Lung (tissue), 16 donors: Measurements from ENCODE around the gene SGTB. TPM values are rescaled to one million over a fixed set of nuclear protein-coding genes. Genes with fewer than 3 reads are reported as not detected.
A peak's percentile ranks its signal among the peaks of the same experiment; 100 is the strongest.

Source experiments
- ATAC-seq: fragments of 200-7000 bp; cut with Tn5 transposase; one replicate; pipeline ENCODE4 v1.9.1; 2020; ENCODE audit warnings: moderate number of reproducible peaks; ENCODE audit not compliant: insufficient read depth, low FRiP score
- DNase-seq, 3 donors: peaks; one replicate each; pipeline ENCODE4 v3.0.0-alpha.2; 2013 to 2017
- H3K27ac ChIP-seq, 2 donors: one replicate each; pipeline ENCODE4 v1.5.1; 2013; ENCODE audit warnings: mild to moderate bottlenecking in 2 of 2, moderate library complexity in 2 of 2, control low read depth in 1 of 2, inconsistent platforms in 1 of 2, low read depth in 1 of 2, low read length in 1 of 2
- H3K27me3 ChIP-seq, 3 donors: one replicate each; pipeline ENCODE4 v1.5.1; 2013; ENCODE audit warnings: low read length in 2 of 3; ENCODE audit not compliant: control insufficient read depth in 3 of 3, insufficient read depth in 3 of 3
- H3K36me3 ChIP-seq, 4 donors: one replicate each; pipeline ENCODE4 v1.5.1; 2013; ENCODE audit warnings: low read length in 4 of 4, mild to moderate bottlenecking in 1 of 4, moderate library complexity in 1 of 4; ENCODE audit not compliant: control insufficient read depth in 4 of 4, insufficient read depth in 4 of 4
- H3K4me1 ChIP-seq, 5 donors: one replicate each; pipeline ENCODE4 v1.5.1; 2013; ENCODE audit warnings: low read length in 5 of 5, mild to moderate bottlenecking in 2 of 5, moderate library complexity in 1 of 5; ENCODE audit not compliant: control insufficient read depth in 5 of 5, insufficient read depth in 5 of 5
- H3K4me3 ChIP-seq: one replicate; pipeline ENCODE4 v1.5.1; 2013; ENCODE audit warnings: mild to moderate bottlenecking, control low read depth, moderate library complexity
- H3K9ac ChIP-seq, 2 donors: one replicate each; pipeline ENCODE4 v1.5.1; 2013; ENCODE audit warnings: low read length in 2 of 2, control low read depth in 1 of 2; ENCODE audit not compliant: insufficient read depth in 1 of 2
- H3K9me3 ChIP-seq, 4 donors: one replicate each; pipeline ENCODE4 v1.5.1; 2013; ENCODE audit warnings: low read length in 3 of 4, mild to moderate bottlenecking in 1 of 4, moderate library complexity in 1 of 4; ENCODE audit not compliant: control insufficient read depth in 4 of 4, insufficient read depth in 3 of 4
- WGBS, 2 donors: extraction: QIAGEN DNeasy Blood & Tissue Kit; methylation state at CpG; one replicate each; pipeline ENCODE4 v1.1.7; 2013; 5-methylcytosine and 5-hydroxymethylcytosine counted together
- long read RNA-seq, 5 donors: transcript quantifications; one replicate each; lab custom pipeline, GENCODE V29; 2026
- polyA plus RNA-seq, 2 donors: library from polyadenylated mRNA; stranded (reverse); fragments of 200-250 nt; gene quantifications; one replicate each; pipeline ENCODE4 v1.2.1, GENCODE V29; 2013
- total RNA-seq, 2 donors: library from RNA; depleted of rRNA in 1 of 2; stranded (reverse); fragments of >200 nt in 1 of 2; gene quantifications; one replicate each; pipeline ENCODE4 v1.2.1, GENCODE V29; 2014 to 2021
- TF ChIP-seq, protein P1 (sequence below): IDR thresholded peaks from 2 replicates; pipeline ENCODE4 v1.5.1; 2012; ENCODE audit warnings: mild to moderate bottlenecking; ENCODE audit errors: control extremely low read depth, extremely low read depth
- donor health status: control.
- donor health status: control.
- donor health status: Bipolar disorder and iron deficiency.
- donor health status: healthy.
- donor health status: DM: yes; HTN: yes; CAD: no.

The SGTB gene
- total RNA-seq, result 10 to 100 TPM; 10.9 to 11.1 TPM
- 1 to 10 TPM; 2.5 to 9.0 TPM for polyA plus RNA-seq
- long read RNA-seq, donor 1, full-length matches to known transcripts, result 3 of 3 reads
- long read RNA-seq, donor 1, partial matches to known transcripts, result 0 of 3 reads
- long read RNA-seq, donor 1, other reads (novel, unspliced or antisense), result 0 of 3 reads
- long read RNA-seq, donor 2, result 0 reads
- long read RNA-seq, donor 3, result 0 reads
- long read RNA-seq, donor 4, result 0 reads
- long read RNA-seq, donor 5, full-length matches to known transcripts, result 3 of 3 reads
- long read RNA-seq, donor 5, partial matches to known transcripts, result 0 of 3 reads
- long read RNA-seq, donor 5, other reads (novel, unspliced or antisense), result 0 of 3 reads

GRCh38 chr5:65721720-65722574 is at the start of gene SGTB, which contains the start of gene NLN:
Gene SGTB (minus strand): TSS chr5:65722109. CDS start chr5:65720807, 1,302 bp downstream.
Gene NLN (plus strand): TSS chr5:65722205. CDS start chr5:65722374, 169 bp downstream.
- H3K9me3 ChIP-seq, result peaks cover 0 to 2% (median 0%) of the 10 kb centered on the region in 4 donors
- H3K4me1 ChIP-seq, result peaks cover 0 to 12% (median 0%) of the 10 kb centered on the region in 5 donors
- 1% methylated on average over 53 to 91 of the region's 92 CpGs for WGBS, 2 donors
- H3K27ac ChIP-seq, result peak within 1 kb of the TSS; percentile 73 to 91
- H3K9ac ChIP-seq, result peak within 1 kb of the TSS; percentile 51 to 67
- H3K27me3 ChIP-seq, result no peaks in the 10 kb centered on the region
- TF ChIP-seq, protein P1, sequence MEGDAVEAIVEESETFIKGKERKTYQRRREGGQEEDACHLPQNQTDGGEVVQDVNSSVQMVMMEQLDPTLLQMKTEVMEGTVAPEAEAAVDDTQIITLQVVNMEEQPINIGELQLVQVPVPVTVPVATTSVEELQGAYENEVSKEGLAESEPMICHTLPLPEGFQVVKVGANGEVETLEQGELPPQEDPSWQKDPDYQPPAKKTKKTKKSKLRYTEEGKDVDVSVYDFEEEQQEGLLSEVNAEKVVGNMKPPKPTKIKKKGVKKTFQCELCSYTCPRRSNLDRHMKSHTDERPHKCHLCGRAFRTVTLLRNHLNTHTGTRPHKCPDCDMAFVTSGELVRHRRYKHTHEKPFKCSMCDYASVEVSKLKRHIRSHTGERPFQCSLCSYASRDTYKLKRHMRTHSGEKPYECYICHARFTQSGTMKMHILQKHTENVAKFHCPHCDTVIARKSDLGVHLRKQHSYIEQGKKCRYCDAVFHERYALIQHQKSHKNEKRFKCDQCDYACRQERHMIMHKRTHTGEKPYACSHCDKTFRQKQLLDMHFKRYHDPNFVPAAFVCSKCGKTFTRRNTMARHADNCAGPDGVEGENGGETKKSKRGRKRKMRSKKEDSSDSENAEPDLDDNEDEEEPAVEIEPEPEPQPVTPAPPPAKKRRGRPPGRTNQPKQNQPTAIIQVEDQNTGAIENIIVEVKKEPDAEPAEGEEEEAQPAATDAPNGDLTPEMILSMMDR, result no peak
- DNase-seq, result peak; percentile 89 to 94 (median 92)
- peak; percentile 99 for ATAC-seq
- H3K4me3 ChIP-seq, result peak within 1 kb of the TSS; percentile 98
- peaks cover 0 to 5% (median 2%) of the 10 kb centered on the region in 4 donors for H3K36me3 ChIP-seq

GRCh38 chr5:65771266-65771665 is 49.4 kb upstream of the SGTB start:
- no peaks in the 10 kb centered on the region for H3K27me3 ChIP-seq
- 88 to 91% methylated on average over 2 of the region's 2 CpGs for WGBS, 2 donors
- peaks cover 0 to 4% (median 0%) of the 10 kb centered on the region in 4 donors for H3K36me3 ChIP-seq
- no peak overlapping the region for H3K4me3 ChIP-seq
- DNase-seq (no peak), ATAC-seq (no peak)
- TF ChIP-seq, protein P1, result no peak
- H3K4me1 ChIP-seq, result peaks cover 0 to 2% (median 0%) of the 10 kb centered on the region in 5 donors
- H3K9me3 ChIP-seq, result peaks cover 0 to 3% (median 0%) of the 10 kb centered on the region in 4 donors
- no peak overlapping the region for H3K9ac ChIP-seq
- no peak overlapping the region for H3K27ac ChIP-seq

- DNase-seq (no peak), ATAC-seq (no peak)
- Histone ChIP-seq H3K9me3 (peaks cover 0 to 3% (median 0%) of the 10 kb centered on the region in 4 donors), H3K4me1 (no peaks in the 10 kb centered on the region), H3K27ac (no peak overlapping the region), H3K4me3 (no peak overlapping the region), H3K9ac (no peak overlapping the region), H3K36me3 (peaks cover 0 to 4% (median 0%) of the 10 kb centered on the region in 4 donors), H3K27me3 (no peaks in the 10 kb centered on the region)
- TF ChIP-seq, protein P1, result no peak
- 0 to 87% methylated on average over 1 of the region's 1 CpG for WGBS, 2 donors
These were observed 47.6 kb upstream of the SGTB start for GRCh38 chr5:65769539-65769938.
